Regular cardiac myocyte (primary cell): ENCODE results near the gene CABP7. TPM values are rescaled to one million over a fixed set of nuclear protein-coding genes. Genes with fewer than 3 reads are reported as not detected.

Experiments
- total RNA-seq: library from RNA; depleted of rRNA; stranded (reverse); fragments of >200 nt; gene quantifications from 2 replicates; pipeline ENCODE4 v1.2.3, GENCODE V29; 2014

Gene CABP7
- not detected in 2 replicates for total RNA-seq

GRCh38 chr22:29719899-29720645, at the start of gene CABP7:
Gene CABP7, plus strand, starts transcription at chr22:29720003. Its CDS starts 422 bp downstream, at chr22:29720425.

GRCh38 chr22:29766632-29767170, 46.9 kb downstream of the CABP7 start, which contains the start of gene ZMAT5:
Gene ZMAT5, minus strand, starts transcription at chr22:29767007. Its CDS starts 18,463 bp downstream, at chr22:29748544.

GRCh38 chr22:29767171-29768051, 47.6 kb downstream of the CABP7 start, which contains the start of gene UQCR10:
Gene UQCR10, plus strand, starts transcription at chr22:29767369. Its CDS starts 30 bp downstream, at chr22:29767399.

Other genes starting within 250 kb of the CABP7 start
- under 0.01 and 1.7 TPM in 2 replicates for gene NEFH, start 239.8 kb upstream of the CABP7 start, total RNA-seq
- 47.1 and 51.6 TPM in 2 replicates for gene THOC5, start 166.2 kb upstream of the CABP7 start, total RNA-seq
- gene NIPSNAP1, start 138.9 kb upstream of the CABP7 start, total RNA-seq: 42.6 and 52.1 TPM in 2 replicates
- 68.2 and 129 TPM in 2 replicates for gene NF2, start 116.4 kb upstream of the CABP7 start, total RNA-seq
- gene ZMAT5, start 47.0 kb downstream of the CABP7 start, total RNA-seq: 20.9 and 22.0 TPM in 2 replicates
- gene UQCR10, start 47.4 kb downstream of the CABP7 start, total RNA-seq: 68.5 and 77.5 TPM in 2 replicates
- gene ASCC2, start 118.3 kb downstream of the CABP7 start, total RNA-seq: 19.4 and 29.3 TPM in 2 replicates
- 21.3 and 28.2 TPM in 2 replicates for gene MTMR3, start 163.2 kb downstream of the CABP7 start, total RNA-seq